Tibial nerve (tissue), 4 donors: ENCODE results near the gene TIAM1.
A peak's percentile ranks its signal among the peaks of the same experiment; 100 is the strongest.

Experiments used
- EP300 ChIP-seq, 2 donors: sonication (generic); formaldehyde crosslinking; IDR thresholded peaks; one replicate each; pipeline ENCODE4 v1.6.1; 2017; ENCODE audit warnings: antibody characterized with exemption in 2 of 2, mild to moderate bottlenecking in 1 of 2
- POLR2A ChIP-seq, 2 donors: fragments of 450-650 bp; IDR thresholded peaks; one replicate each; pipeline ENCODE4 v1.6.1; 2017; ENCODE audit warnings: antibody characterized with exemption in 2 of 2, mild to moderate bottlenecking in 2 of 2, moderate library complexity in 2 of 2
- TF ChIP-seq, protein P1 (sequence below), 5 experiments: fragments of 200-600 bp in 3 of 5; fragments of 450-650 bp in 2 of 5; sonication (generic) in 3 of 5; IDR thresholded peaks; one replicate each; pipeline ENCODE4 v1.5.1; 2016 to 2019; ENCODE audit warnings: antibody characterized with exemption in 5 of 5, mild to moderate bottlenecking in 3 of 5, moderate library complexity in 2 of 5

DNA sequence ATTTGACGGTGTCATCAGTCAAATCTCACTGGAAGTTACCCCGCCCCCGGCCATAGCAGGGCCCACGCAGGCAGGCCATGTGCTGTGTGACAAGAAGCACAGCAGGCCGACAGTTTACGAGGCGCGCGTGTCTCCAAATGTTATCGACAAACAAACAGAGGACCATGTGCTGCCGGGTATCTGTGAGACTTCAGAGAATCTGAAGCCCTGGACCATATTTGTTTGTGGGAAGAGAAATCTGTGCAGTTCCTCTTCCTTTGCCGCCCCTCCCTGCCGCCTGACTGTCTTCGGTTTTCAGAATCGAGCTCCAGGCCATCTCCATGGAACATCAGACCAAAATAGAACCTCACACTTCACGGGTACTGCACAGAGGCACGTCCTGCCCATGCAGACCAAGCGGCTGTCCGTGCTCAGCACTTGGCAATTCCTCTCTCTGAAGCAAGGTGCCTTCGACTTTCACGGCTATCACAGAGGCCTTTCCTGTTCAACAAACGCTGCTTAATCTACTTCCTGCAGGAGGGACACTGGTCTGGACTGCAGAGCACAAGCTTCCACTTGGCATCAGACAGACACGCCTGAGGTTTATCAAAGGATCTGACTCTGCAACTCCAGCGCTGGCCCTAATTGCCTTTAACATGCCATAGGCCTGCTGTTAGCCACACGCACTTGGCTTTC is 170.0 kb downstream of the TIAM1 start:
- TF ChIP-seq, protein P1, sequence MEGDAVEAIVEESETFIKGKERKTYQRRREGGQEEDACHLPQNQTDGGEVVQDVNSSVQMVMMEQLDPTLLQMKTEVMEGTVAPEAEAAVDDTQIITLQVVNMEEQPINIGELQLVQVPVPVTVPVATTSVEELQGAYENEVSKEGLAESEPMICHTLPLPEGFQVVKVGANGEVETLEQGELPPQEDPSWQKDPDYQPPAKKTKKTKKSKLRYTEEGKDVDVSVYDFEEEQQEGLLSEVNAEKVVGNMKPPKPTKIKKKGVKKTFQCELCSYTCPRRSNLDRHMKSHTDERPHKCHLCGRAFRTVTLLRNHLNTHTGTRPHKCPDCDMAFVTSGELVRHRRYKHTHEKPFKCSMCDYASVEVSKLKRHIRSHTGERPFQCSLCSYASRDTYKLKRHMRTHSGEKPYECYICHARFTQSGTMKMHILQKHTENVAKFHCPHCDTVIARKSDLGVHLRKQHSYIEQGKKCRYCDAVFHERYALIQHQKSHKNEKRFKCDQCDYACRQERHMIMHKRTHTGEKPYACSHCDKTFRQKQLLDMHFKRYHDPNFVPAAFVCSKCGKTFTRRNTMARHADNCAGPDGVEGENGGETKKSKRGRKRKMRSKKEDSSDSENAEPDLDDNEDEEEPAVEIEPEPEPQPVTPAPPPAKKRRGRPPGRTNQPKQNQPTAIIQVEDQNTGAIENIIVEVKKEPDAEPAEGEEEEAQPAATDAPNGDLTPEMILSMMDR (IDR thresholded peaks at IDR 0.05): no peak
- TF ChIP-seq POLR2A (IDR thresholded peaks at IDR 0.05) (no peak), EP300 (IDR thresholded peaks at IDR 0.05) (peak in 1 of 2 donors; percentile 69)
